HG02763 (cell line): Measurements from ENCODE around the gene RBMXL3.
"Not testable (repeated sequence)": the region's sequence is repeated elsewhere in the genome, so short reads cannot be mapped to it uniquely, and the experiment has no call there.

ENCODE experiments used
- ATAC-seq: cut with Tn5 transposase; IDR thresholded peaks from one replicate; pipeline ENCODE4 v1.9.1; 2021; ENCODE audit warnings: mild to moderate bottlenecking, moderate library complexity; ENCODE audit not compliant: unreplicated experiment

Gene RBMXL3

DNA sequence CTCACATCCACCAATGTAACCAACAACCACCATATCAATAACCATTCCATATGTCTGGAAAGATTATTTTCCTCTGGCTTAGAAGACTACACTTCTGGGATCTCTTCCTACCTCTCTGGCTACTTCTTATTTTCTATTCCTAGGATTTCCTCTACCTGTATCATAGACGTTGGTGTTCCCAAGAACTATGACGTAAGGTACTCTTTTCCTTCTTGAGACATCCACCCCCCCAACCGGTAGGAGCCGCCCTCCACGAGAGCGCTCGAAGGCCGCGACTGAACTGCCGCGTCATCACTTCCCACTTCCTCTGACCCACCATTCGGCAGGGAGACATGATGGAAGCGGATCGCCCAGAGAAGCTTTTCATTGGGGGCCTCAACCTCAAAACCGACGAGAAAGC, at the start of gene RBMXL3:
Gene RBMXL3 (plus strand): TSS at position 301 of the 400 bp plus-strand sequence. CDS start 32 bp downstream, at position 333.
- no peak for ATAC-seq

DNA sequence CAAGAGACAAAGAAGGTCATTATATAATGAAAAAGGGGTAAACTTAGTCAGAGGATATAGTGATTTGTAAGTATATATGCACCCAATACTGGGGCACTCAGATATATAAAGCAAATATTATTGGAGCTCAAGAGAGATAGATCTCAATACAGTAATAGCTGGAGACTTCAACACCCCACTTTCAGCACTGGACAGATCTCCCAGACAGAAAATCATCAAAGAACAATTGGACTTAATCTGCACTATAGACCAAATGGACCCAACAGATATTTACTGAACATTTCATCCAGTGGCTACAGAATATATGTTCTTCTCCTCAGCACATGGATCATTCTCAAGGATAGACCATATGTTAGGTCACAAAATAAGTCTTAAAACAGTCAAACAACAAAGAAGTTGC, 47.2 kb upstream of the RBMXL3 start:
- no peak for ATAC-seq

DNA sequence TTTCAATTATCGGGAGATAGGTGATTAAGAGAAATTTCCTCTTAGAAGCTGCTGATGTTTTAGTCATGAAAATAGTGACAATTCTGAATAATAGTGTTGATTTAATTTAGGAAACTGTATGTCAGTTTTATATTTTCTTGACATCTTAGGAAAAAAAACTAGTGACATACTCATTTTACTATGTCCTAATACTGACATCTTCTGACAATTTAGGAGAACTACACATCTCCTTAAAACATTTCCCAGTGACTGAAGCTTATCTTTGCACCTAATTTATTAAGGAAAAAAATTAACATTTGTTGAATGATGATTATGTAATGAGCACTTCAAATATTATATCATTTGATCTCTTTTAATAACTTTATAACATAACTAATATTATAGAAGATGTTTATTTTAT, 42.0 kb upstream of the RBMXL3 start:
- ATAC-seq, result no peak

GRCh38 chrX:115173181-115173580, 16.0 kb upstream of the RBMXL3 start:
- ATAC-seq, result no peak

DNA sequence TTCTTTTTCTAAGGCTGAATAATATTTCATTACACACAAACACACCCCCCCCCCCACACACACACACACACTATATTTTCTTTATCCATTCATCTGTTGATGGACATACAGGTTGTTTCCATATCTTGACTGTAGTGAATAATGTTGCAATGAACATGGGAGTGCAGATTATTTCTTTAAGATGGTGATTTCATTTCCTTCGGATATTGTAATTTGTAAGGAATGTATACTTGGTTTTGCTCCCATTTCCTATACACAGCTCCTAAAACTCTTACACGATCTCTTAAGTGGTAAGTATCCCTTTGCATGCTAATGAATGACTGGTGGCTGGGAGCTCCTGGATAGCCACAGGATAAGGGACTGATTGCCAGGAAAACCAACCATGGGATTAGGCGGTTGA, 14.7 kb upstream of the RBMXL3 start:
- ATAC-seq, result no peak

GRCh38 chrX:115177932-115178331, 11.3 kb upstream of the RBMXL3 start:
- no peak for ATAC-seq

DNA sequence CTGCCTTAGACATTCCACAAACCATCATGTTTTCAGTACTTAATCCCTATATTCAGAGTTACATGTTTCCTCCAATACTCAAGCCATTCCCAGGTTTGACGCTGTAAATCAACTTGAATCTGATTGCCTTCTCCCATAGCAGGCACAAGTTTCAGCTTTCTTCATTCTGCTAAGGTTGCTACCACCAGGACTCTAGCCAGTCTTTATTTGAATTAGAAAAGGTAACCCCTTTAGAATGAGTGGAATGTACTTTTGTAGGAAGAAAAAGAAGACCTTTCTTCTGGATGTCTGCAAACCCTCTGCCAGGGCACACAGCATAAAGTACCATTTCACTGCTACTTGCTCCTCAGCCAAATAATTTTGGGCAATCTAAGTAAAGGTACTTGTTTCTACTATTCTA, 10.7 kb upstream of the RBMXL3 start:
- ATAC-seq, result no peak

DNA sequence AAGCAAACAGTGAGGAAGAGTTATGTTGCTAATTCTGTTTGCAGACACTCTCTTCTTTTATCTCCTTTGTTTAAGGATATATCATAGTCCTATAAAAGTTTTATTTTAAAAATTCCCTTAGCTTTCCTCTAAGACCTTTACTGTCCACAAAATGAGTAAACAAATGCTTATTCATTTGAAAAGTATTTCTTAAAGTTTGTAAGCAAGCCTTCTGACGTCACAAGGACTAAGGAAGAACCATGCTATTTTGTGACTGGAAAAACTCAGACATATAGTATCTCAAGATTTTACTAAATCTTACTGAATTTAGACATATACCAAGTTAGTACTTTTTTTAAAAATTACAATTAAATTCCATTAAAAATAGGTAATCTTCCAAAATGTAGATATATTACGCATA, 5.2 kb upstream of the RBMXL3 start:
- ATAC-seq, result no peak

GRCh38 chrX:115189646-115190635, 731 bp downstream of the RBMXL3 start:
- ATAC-seq, result no peak

DNA sequence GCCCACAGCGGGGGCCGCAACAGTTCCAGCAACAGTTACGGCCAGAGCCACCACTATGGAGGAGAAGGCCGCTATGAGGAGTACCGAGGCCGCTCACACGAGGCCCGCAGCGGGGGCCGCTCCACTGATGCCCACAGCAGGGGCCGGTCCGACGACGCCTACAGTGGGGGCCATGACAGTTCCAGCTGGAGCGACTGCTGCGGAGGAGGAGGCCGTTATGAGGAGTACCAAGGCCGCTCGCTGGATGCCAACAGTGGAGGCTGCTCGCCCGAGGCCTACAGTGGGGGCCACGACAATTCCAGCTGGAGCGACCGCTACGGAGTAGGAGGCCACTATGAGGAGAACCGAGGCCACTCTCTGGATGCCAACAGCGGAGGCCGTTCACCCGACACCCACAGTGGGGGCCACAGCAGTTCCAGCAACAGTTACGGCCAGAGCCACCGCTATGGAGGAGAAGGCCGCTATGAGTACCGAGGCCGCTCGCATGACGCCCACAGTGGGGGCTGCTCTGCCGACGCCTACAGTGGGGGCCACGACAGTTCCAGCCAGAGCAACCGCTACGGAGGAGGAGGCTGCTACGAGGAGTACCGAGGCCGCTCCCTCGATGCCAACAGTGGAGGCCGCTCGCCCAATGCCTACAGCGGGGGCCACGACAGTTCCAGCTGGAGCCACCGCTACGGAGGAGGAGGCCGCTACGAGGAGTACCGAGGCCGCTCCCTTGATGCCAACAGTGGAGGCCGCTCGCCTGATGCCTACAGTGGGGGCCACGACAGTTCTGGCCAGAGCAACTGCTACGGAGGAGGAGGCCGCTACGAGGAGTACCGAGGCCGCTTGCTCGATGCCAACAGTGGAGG, 1.7 kb downstream of the RBMXL3 start:
- no peak for ATAC-seq

DNA sequence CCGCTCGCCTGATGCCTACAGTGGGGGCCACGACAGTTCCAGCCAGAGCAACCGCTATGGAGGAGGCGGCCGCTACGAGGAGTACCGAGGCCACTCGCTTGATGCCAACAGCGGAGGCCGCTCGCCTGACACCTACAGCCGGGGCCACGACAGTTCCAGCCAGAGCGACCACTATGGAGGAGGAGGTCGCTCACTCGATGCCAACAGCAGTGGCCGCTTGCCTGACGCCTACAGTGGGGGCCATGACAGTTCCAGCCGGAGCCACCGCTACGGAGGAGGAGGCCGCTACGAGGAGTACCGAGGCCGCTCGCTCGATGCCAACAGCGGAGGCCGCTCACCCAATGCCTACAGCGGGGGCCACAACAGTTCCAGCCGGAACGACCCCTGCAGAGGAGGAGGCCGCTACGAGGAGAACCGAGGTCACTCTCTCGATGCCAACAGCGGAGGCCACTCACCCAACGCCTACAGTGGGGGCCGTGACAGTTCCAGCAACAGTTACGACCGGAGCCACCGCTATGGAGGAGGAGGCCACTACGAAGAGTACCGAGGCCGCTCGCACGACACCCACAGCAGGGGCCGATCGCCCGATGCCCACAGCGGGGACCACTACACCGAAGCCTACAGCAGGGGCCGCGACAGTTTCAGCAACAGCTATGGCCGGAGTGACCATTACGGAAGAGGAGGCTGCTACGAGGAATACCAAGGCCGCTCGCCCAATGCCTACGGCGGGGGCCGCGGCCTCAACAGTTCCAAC, 2.5 kb downstream of the RBMXL3 start:
- ATAC-seq, result no peak

DNA sequence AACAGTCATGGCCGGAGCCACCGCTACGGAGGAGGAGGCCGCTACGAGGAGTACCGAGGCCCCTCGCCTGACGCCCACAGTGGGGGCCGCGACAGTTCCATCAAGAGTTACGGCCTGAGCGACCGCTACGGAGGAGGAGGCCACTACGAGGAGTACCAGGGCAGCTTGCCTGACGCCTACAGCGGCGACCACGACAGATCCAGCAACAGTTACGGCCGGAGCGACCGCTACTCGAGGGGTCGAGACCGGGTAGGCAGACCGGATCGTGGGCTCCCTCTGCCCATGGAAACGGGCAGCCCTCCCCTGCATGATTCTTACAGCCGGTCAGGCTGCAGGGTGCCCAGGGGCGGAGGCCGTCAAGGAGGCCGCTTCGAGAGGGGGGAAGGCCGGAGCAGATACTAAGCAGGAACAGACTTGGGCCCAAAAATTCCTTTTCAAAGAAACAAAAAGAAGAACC, 3.1 kb downstream of the RBMXL3 start:
- ATAC-seq, result no peak

- ATAC-seq, result no peak
These were observed 14.8 kb downstream of the RBMXL3 start for GRCh38 chrX:115204040-115204439.

DNA sequence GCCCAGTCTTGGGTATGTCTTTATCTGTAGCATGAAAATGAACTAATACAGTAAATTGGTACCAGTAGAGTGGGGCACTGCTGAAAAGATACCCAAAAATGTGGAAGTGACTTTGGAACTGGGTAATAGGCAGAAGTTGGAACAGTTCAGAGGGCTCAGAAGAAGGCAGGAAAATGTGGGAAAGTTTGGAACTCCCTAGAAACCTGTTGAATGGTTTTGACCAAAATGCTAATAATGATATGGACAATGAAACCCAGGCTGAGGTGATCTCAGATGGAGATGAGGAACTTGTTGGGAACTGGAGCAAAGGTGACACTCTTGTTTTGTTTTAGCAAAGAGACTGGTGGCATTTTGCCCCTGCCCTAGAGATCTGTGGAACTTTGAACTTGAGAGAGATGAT, 20.3 kb downstream of the RBMXL3 start:
- ATAC-seq, result not testable (repeated sequence)

- ATAC-seq, result no peak
These were observed 24.9 kb downstream of the RBMXL3 start for GRCh38 chrX:115214151-115214550.

DNA sequence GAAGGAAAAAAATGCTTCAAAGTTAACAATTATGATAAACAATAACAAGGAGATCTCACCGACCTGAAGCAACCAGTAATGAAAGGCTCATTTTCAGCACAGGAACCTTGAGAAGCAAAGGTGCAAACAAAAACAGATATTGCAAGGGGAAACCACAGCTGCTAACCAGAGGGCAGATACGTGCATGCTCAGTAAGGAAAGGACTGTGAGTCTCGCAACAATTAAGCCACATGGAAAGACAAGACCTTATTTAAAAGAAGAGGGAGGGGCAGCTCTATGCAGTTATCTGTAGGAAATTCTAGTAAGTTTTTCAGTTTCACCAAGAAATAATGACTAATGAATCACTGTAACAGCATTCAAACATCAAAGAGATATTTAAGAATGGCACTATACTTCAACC, 25.4 kb downstream of the RBMXL3 start:
- no peak for ATAC-seq

DNA sequence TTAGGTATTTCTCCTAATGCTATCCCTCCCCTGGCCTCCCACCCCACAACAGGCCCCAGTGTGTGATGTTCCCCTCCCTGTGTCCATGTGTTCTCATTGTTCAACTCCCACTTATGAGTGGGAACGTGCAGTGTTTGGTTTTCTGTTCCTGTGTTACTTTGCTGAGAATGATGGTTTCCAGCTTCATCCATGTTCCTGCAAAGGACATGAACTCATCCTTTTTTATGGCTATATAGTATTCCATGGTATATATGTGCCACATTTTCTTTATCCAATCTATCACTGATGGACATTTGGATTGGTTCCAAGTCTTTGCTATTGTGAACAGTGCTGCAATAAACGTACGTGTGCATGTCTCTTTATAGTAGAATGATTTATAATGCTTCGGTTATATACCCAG, 28.1 kb downstream of the RBMXL3 start:
- not testable (repeated sequence) for ATAC-seq

GRCh38 chrX:115226929-115227328, 37.7 kb downstream of the RBMXL3 start:
- ATAC-seq, result no peak

DNA sequence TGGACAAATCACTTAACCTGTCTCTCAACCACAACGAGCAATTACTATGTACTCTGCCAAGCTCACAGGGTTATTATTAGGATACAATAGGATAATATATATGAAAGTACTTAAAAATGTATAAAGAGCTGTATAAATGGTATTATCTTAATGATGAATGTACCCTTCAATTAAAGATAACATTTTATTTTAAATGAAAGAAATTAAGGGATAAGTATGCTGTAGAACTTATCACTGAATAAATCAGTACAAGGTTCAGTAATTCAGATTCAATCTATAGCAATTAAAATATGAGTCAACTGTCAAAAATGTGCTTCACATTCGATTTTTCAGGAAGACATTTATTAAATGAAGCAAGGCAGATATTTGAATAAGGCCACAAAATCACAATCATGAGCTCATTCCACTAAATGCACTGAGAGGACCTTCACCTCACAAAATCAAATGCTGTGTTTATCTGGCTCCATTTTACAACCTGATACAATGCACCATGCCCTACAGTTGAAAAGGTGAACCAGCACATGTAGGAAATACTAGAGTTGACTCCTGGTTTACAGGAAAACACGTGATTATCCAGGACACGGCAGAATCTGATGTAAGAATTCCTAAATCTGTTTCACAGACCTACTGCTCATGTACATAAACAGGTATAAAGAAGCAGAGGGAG, 40.3 kb downstream of the RBMXL3 start:
- ATAC-seq, result no peak

- no peak for ATAC-seq
These were observed 43.8 kb downstream of the RBMXL3 start for GRCh38 chrX:115232933-115233496.
